HAP-1 (cell line): ENCODE measurements around the gene ERFE.

Experiments
- DNase-seq, 2 experiments: peaks; one replicate each; pipeline ENCODE4 v3.0.0-alpha.2; 2016 to 2020; ENCODE audit warnings: low spot score in 2 of 2
- H3K27me3 ChIP-seq: fragments of 250-450 bp; sonication (Bioruptor Pico); 2 replicates; pipeline ENCODE4 v1.5.1; 2020; ENCODE audit warnings: low read depth, mild to moderate bottlenecking, moderate library complexity
- H3K36me3 ChIP-seq: fragments of 250-450 bp; sonication (Bioruptor Pico); replicated peaks from 2 replicates; pipeline ENCODE4 v1.5.1; 2020; ENCODE audit warnings: mild to moderate bottlenecking
- H3K4me1 ChIP-seq: fragments of 250-450 bp; sonication (Bioruptor Pico); 2 replicates; pipeline ENCODE4 v1.5.1; 2020; ENCODE audit warnings: mild to moderate bottlenecking
- H3K4me3 ChIP-seq: fragments of 250-450 bp; sonication (Bioruptor Pico); 2 replicates; pipeline ENCODE4 v1.5.1; 2020; ENCODE audit warnings: mild to moderate bottlenecking, moderate library complexity
- H3K9me3 ChIP-seq: fragments of 250-450 bp; sonication (Bioruptor Pico); 2 replicates; pipeline ENCODE4 v1.5.1; 2020; ENCODE audit warnings: mild to moderate bottlenecking, moderate library complexity
- in situ Hi-C: fragments of 300-500 bp; cut with MboI; formaldehyde crosslinking; loops from 3 replicates; pipeline ENCODE4 v1.14.3; 2020; ENCODE audit warnings: low sequenced_read_pairs, inconsistent platforms, mixed read lengths

Gene ERFE

GRCh38 chr2:238150686-238151085, 8.1 kb upstream of the ERFE start:
- Histone ChIP-seq H3K36me3 (no peaks in the 10 kb centered on the region), H3K9me3 (no peaks in the 10 kb centered on the region), H3K4me1 (no peaks in the 10 kb centered on the region), H3K27me3 (no peaks in the 10 kb centered on the region), H3K4me3 (no peak overlapping the region)
- DNase-seq: no peak
- in situ Hi-C loops: no loop called here

- H3K4me3 ChIP-seq: no peak overlapping the region
- H3K4me1 ChIP-seq: no peaks in the 10 kb centered on the region
- no peaks in the 10 kb centered on the region for H3K36me3 ChIP-seq
- no peak for DNase-seq
- no peaks in the 10 kb centered on the region for H3K9me3 ChIP-seq
- in situ Hi-C loops: no loop called here
- H3K27me3 ChIP-seq: no peaks in the 10 kb centered on the region
Observed at GRCh38 chr2:238151205-238151604, 7.6 kb upstream of the ERFE start.

- H3K4me1 ChIP-seq: no peaks in the 10 kb centered on the region
- in situ Hi-C loops: no loop called here
- H3K9me3 ChIP-seq: no peaks in the 10 kb centered on the region
- no peaks in the 10 kb centered on the region for H3K27me3 ChIP-seq
- no peaks in the 10 kb centered on the region for H3K36me3 ChIP-seq
- DNase-seq: no peak
- no peak overlapping the region for H3K4me3 ChIP-seq
Observed at GRCh38 chr2:238151628-238152235, 7.0 kb upstream of the ERFE start.

GRCh38 chr2:238152771-238153688, 5.7 kb upstream of the ERFE start:
- Histone ChIP-seq H3K9me3 (no peaks in the 10 kb centered on the region), H3K36me3 (no peaks in the 10 kb centered on the region), H3K4me3 (no peak overlapping the region), H3K27me3 (no peaks in the 10 kb centered on the region), H3K4me1 (no peaks in the 10 kb centered on the region)
- in situ Hi-C loops: no loop called here
- no peak for DNase-seq

GRCh38 chr2:238154570-238154969, 4.2 kb upstream of the ERFE start:
- in situ Hi-C loops: no loop called here
- no peak overlapping the region for H3K4me3 ChIP-seq
- no peaks in the 10 kb centered on the region for H3K36me3 ChIP-seq
- peaks cover 1% of the 10 kb centered on the region; the same call in 1 of the 2 replicates for H3K4me1 ChIP-seq
- H3K9me3 ChIP-seq: no peaks in the 10 kb centered on the region
- no peak for DNase-seq
- H3K27me3 ChIP-seq: no peaks in the 10 kb centered on the region

- H3K36me3 ChIP-seq: no peaks in the 10 kb centered on the region
- H3K4me1 ChIP-seq: peaks cover 5% of the 10 kb centered on the region; the same call in 1 of the 2 replicates
- in situ Hi-C loops: no loop called here
- DNase-seq: no peak
- no peaks in the 10 kb centered on the region for H3K27me3 ChIP-seq
- H3K9me3 ChIP-seq: no peaks in the 10 kb centered on the region
- H3K4me3 ChIP-seq: no peak overlapping the region
Observed at GRCh38 chr2:238155051-238155760, 3.6 kb upstream of the ERFE start.

GRCh38 chr2:238155761-238156694, 2.7 kb upstream of the ERFE start:
- DNase-seq: no peak
- H3K9me3 ChIP-seq: no peaks in the 10 kb centered on the region
- no peaks in the 10 kb centered on the region for H3K27me3 ChIP-seq
- in situ Hi-C loops: no loop called here
- no peaks in the 10 kb centered on the region for H3K36me3 ChIP-seq
- no peak overlapping the region for H3K4me3 ChIP-seq
- peaks cover 5% of the 10 kb centered on the region; the same call in 1 of the 2 replicates for H3K4me1 ChIP-seq

GRCh38 chr2:238157506-238158017, 1.2 kb upstream of the ERFE start:
- H3K9me3 ChIP-seq: no peaks in the 10 kb centered on the region
- DNase-seq: no peak
- in situ Hi-C loops: no loop called here
- H3K4me3 ChIP-seq: no peak overlapping the region
- H3K4me1 ChIP-seq: peaks cover 5% of the 10 kb centered on the region; the same call in 1 of the 2 replicates
- H3K36me3 ChIP-seq: no peaks in the 10 kb centered on the region
- H3K27me3 ChIP-seq: no peaks in the 10 kb centered on the region

GRCh38 chr2:238158018-238158508, 707 bp upstream of the ERFE start:
- H3K36me3 ChIP-seq: no peaks in the 10 kb centered on the region
- H3K4me3 ChIP-seq: no peak overlapping the region
- DNase-seq: no peak
- in situ Hi-C loops: no loop called here
- H3K4me1 ChIP-seq: peaks cover 5% of the 10 kb centered on the region; the same call in 1 of the 2 replicates
- no peaks in the 10 kb centered on the region for H3K9me3 ChIP-seq
- no peaks in the 10 kb centered on the region for H3K27me3 ChIP-seq

GRCh38 chr2:238159071-238159539, 335 bp downstream of the ERFE start:
- Histone ChIP-seq H3K4me3 (peak overlapping the region; percentile 48), H3K4me1 (peaks cover 5% of the 10 kb centered on the region; the same call in 1 of the 2 replicates), H3K36me3 (no peaks in the 10 kb centered on the region), H3K9me3 (no peaks in the 10 kb centered on the region), H3K27me3 (no peaks in the 10 kb centered on the region)
- DNase-seq: peak in 1 of 2 experiments; percentile 45
- in situ Hi-C loops: no loop called here

GRCh38 chr2:238159661-238160205, 963 bp downstream of the ERFE start:
- H3K27me3 ChIP-seq: no peaks in the 10 kb centered on the region
- in situ Hi-C loops: no loop called here
- H3K36me3 ChIP-seq: no peaks in the 10 kb centered on the region
- H3K9me3 ChIP-seq: no peaks in the 10 kb centered on the region
- DNase-seq: peak in 1 of 2 experiments; percentile 56
- H3K4me3 ChIP-seq: peak overlapping the region; percentile 48
- peaks cover 5% of the 10 kb centered on the region; the same call in 1 of the 2 replicates for H3K4me1 ChIP-seq
